GM12891 (cell line): ENCODE measurements around the gene IFIT3.

ENCODE experiments used
- PAX5 ChIP-seq: IDR thresholded peaks from 2 replicates; pipeline ENCODE4 v1.6.1; 2011; ENCODE audit warnings: low read length, moderate library complexity, mild to moderate bottlenecking; ENCODE audit not compliant: insufficient read depth, severe bottlenecking
- POLR2A ChIP-seq: IDR thresholded peaks from 2 replicates; pipeline ENCODE4 v1.6.1; 2011; ENCODE audit warnings: low read depth, low read length, control low read depth
- POLR2AphosphoS5 ChIP-seq: IDR thresholded peaks from 2 replicates; pipeline ENCODE4 v1.6.1; 2011; ENCODE audit warnings: low read depth, low read length, control low read depth
- POU2F2 ChIP-seq: IDR thresholded peaks from 2 replicates; pipeline ENCODE4 v1.6.1; 2011; ENCODE audit warnings: low read depth, mild to moderate bottlenecking, control low read depth, low read length, moderate library complexity
- SPI1 ChIP-seq: IDR thresholded peaks from 2 replicates; pipeline ENCODE4 v1.6.1; 2011; ENCODE audit warnings: low read depth, low read length, control low read depth
- TAF1 ChIP-seq: IDR thresholded peaks from 2 replicates; pipeline ENCODE4 v1.6.1; 2011; ENCODE audit warnings: low read depth, low read length, control low read depth

- TF ChIP-seq POLR2A (no peak), POLR2AphosphoS5 (no peak), SPI1 (no peak), TAF1 (no peak), POU2F2 (no peak), PAX5 (no peak)
These were observed 21.2 kb downstream of the IFIT3 start for GRCh38 chr10:89348975-89349374.
